ENCODE measurements around the gene SKIC2.
"Not testable (repeated sequence)": the region's sequence is repeated elsewhere in the genome, so short reads cannot be mapped to it uniquely, and the experiment has no call there.

SKIC2 gene

DNA sequence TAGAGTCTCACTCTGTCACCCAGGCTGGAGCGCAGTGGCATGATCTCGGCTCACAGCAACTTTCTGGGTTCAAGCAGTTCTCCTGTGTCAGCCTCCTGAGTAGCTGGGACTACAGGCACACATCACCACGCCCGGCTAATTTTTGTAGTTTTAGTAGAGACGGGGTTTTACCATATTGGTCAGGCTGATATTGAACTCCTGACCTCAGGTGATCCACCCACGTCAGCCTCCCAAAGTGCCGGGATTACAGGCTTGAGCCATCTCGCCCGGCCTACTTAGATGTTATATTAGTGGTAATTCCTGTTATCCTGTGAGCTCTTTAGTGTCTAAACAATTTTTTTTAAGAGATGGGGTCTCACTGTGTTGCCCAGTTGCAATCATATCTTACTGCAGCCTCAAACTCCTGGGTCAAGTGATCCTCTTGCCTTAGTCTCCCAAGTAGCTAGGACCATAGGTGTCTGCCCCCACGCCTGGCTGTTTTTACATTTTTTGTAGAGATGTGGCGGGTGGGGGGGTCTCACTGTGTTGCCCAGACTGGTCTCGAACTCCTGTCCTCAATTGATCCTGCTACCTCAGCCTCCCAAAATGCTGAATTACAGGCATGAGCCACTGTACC, 18.9 kb downstream of the SKIC2 start:
- DNase-seq: no peak
- no peaks in the 10 kb centered on the region for H3K27me3 ChIP-seq (replicated peaks; ENCODE audit: control insufficient read depth, insufficient read depth, low read length, poor library complexity, severe bottlenecking)
- H3K4me3 ChIP-seq (ENCODE audit: insufficient read depth, low read depth, low read length, poor library complexity, severe bottlenecking): no peak overlapping the region
- peaks cover 7% of the 10 kb centered on the region for H3K36me3 ChIP-seq (ENCODE audit: control insufficient read depth, insufficient read depth, low read length)
- H3K4me1 ChIP-seq (ENCODE audit: control insufficient read depth, insufficient read depth, low read length, poor library complexity, severe bottlenecking): peaks cover 7% of the 10 kb centered on the region
- H3K27ac ChIP-seq (ENCODE audit: insufficient read depth, low read length, poor library complexity, severe bottlenecking): no peak overlapping the region
- H3K9me3 ChIP-seq (ENCODE audit: control insufficient read depth, low read length): no peaks in the 10 kb centered on the region

DNA sequence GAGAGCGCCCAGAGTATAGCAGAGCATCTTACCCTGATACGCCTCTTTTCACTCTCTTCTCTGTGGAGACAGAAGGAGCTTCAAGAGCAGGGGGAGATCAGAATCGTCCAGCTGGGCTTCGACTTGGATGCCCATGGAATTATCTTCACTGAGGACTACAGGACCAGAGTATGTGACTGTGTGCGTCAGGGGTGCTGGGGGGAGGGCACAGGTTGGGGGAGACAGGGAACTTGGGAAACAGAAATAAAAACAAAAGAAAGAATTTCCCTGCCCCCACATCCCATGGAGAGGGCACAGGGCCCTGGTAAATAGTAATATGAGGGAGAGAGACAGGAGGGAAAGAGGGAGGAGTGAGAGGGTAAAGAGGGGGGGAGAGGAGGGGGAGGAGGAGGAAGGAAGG, 19.9 kb downstream of the SKIC2 start:
- peaks cover 7% of the 10 kb centered on the region for H3K36me3 ChIP-seq (ENCODE audit: control insufficient read depth, insufficient read depth, low read length)
- no peak overlapping the region for H3K27ac ChIP-seq (ENCODE audit: insufficient read depth, low read length, poor library complexity, severe bottlenecking)
- H3K27me3 ChIP-seq (replicated peaks; ENCODE audit: control insufficient read depth, insufficient read depth, low read length, poor library complexity, severe bottlenecking): no peaks in the 10 kb centered on the region
- no peak overlapping the region for H3K4me3 ChIP-seq (ENCODE audit: insufficient read depth, low read depth, low read length, poor library complexity, severe bottlenecking)
- peaks cover 5% of the 10 kb centered on the region for H3K4me1 ChIP-seq (ENCODE audit: control insufficient read depth, insufficient read depth, low read length, poor library complexity, severe bottlenecking)
- no peaks in the 10 kb centered on the region for H3K9me3 ChIP-seq (ENCODE audit: control insufficient read depth, low read length)
- no peak for DNase-seq

DNA sequence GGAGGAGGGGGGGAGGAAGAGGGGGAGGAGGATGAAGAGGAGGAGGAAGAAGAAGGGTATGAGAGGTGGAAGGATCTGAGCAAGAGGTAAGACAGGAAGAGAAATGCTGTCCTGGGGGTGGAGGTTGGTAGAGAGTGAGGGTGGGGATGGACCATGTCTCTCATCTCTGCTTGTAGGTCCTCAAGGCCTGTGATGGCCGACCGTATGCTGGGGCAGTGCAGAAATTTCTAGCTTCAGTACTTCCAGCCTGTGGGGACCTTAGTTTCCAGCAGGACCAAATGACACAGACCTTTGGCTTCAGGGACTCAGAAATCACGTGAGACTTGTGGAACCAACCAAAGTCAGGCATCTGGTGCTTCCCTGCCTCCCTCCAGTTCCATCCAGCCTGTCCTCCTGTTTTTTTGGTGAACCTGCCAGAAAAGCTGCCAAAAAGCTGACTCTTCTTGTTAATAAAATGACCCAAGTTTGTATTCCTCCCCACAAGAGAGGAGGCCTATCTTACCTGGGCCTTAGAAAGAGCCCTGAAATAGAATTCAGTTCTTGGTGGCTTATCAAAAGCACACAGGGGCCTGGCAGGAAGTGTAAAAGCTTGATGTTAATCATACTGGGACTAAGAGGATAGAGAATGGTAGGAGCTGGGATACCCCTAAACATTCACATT, 20.4 kb downstream of the SKIC2 start:
- H3K27ac ChIP-seq (ENCODE audit: insufficient read depth, low read length, poor library complexity, severe bottlenecking): no peak overlapping the region
- H3K4me3 ChIP-seq (ENCODE audit: insufficient read depth, low read depth, low read length, poor library complexity, severe bottlenecking): no peak overlapping the region
- peaks cover 5% of the 10 kb centered on the region for H3K4me1 ChIP-seq (ENCODE audit: control insufficient read depth, insufficient read depth, low read length, poor library complexity, severe bottlenecking)
- H3K9me3 ChIP-seq (ENCODE audit: control insufficient read depth, low read length): no peaks in the 10 kb centered on the region
- no peaks in the 10 kb centered on the region for H3K27me3 ChIP-seq (replicated peaks; ENCODE audit: control insufficient read depth, insufficient read depth, low read length, poor library complexity, severe bottlenecking)
- no peak for DNase-seq
- peaks cover 7% of the 10 kb centered on the region for H3K36me3 ChIP-seq (ENCODE audit: control insufficient read depth, insufficient read depth, low read length)

DNA sequence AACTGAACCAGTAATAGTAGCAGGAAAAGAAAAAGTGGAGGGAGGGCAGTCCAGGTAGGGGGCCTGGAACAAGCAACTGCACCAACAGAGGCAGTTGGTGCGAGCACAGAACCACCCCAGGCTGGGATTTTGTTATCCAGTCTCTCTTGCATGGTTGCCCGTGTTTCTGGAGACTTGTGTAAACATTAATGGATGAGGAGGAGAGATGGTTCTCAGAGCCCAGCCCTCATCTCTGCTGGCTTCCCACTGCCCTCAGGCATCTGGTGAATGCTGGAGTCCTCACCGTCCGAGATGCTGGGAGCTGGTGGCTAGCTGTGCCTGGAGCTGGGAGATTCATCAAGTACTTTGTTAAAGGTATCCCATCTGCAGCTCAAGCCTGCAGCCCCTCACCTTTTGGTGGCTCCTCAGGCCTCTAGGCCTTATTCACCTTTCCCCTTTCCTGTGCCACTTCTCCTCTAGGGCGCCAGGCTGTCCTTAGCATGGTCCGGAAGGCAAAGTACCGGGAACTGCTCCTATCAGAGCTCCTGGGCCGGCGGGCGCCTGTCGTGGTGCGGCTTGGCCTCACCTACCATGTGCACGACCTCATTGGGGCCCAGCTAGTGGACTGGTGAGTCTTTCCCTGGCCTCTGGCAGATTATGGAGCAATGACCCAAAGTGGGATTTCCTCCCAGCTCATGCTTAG, 21.4 kb downstream of the SKIC2 start:
- not testable (repeated sequence) for H3K27ac ChIP-seq (ENCODE audit: insufficient read depth, low read length, poor library complexity, severe bottlenecking); H3K9me3 ChIP-seq (ENCODE audit: control insufficient read depth, low read length); H3K27me3 ChIP-seq (replicated peaks; ENCODE audit: control insufficient read depth, insufficient read depth, low read length, poor library complexity, severe bottlenecking); H3K36me3 ChIP-seq (ENCODE audit: control insufficient read depth, insufficient read depth, low read length); H3K4me3 ChIP-seq (ENCODE audit: insufficient read depth, low read depth, low read length, poor library complexity, severe bottlenecking); DNase-seq; H3K4me1 ChIP-seq (ENCODE audit: control insufficient read depth, insufficient read depth, low read length, poor library complexity, severe bottlenecking)

DNA sequence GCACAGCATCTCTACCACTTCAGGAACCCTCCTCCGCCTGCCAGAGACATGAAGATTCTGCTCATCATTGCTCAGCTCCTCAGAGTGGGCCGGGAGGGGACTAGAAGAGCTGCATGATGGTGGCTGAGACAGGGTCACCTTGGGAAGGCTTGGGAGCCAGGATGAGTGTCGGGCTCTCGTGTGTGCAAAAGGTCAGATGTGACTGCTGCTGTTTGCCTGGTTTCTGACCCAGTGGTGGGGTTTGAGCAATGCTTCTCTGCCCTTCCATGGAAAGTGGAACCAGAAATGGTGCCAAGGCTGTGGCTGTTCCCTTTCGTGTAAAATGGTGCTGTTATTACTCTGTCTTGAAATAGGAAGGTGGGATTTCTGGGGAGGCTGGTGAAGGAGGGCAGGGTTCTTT, 22.0 kb downstream of the SKIC2 start:
- H3K9me3 ChIP-seq (ENCODE audit: control insufficient read depth, low read length); H3K27me3 ChIP-seq (replicated peaks; ENCODE audit: control insufficient read depth, insufficient read depth, low read length, poor library complexity, severe bottlenecking); DNase-seq; H3K4me3 ChIP-seq (ENCODE audit: insufficient read depth, low read depth, low read length, poor library complexity, severe bottlenecking); H3K36me3 ChIP-seq (ENCODE audit: control insufficient read depth, insufficient read depth, low read length); H3K4me1 ChIP-seq (ENCODE audit: control insufficient read depth, insufficient read depth, low read length, poor library complexity, severe bottlenecking); H3K27ac ChIP-seq (ENCODE audit: insufficient read depth, low read length, poor library complexity, severe bottlenecking): not testable (repeated sequence)

DNA sequence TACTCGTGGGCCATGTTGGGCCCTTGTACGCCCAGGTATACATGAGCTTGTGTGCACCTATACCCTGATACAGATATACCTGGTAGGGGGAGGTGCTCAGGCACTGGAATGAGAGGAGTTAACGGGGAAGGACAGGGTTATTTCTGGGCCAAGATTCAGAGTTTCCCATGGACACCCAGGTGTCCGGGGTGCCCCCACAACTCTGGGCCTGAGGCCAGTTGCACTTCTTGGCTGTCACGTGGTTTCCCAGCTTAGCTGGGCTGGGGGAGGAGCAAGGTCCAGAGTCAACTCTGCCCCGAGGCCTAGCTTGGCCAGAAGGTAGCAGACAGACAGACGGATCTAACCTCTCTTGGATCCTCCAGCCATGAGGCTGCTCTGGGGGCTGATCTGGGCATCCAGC, 22.8 kb downstream of the SKIC2 start, which contains the start of gene C4A:
TSS of gene C4A (plus strand) at position 314 of the 400 bp plus-strand sequence. CDS start at position 365, 51 bp downstream.
- not testable (repeated sequence) for H3K27ac ChIP-seq (ENCODE audit: insufficient read depth, low read length, poor library complexity, severe bottlenecking); H3K27me3 ChIP-seq (replicated peaks; ENCODE audit: control insufficient read depth, insufficient read depth, low read length, poor library complexity, severe bottlenecking); H3K4me3 ChIP-seq (ENCODE audit: insufficient read depth, low read depth, low read length, poor library complexity, severe bottlenecking); H3K36me3 ChIP-seq (ENCODE audit: control insufficient read depth, insufficient read depth, low read length); H3K4me1 ChIP-seq (ENCODE audit: control insufficient read depth, insufficient read depth, low read length, poor library complexity, severe bottlenecking); H3K9me3 ChIP-seq (ENCODE audit: control insufficient read depth, low read length); DNase-seq

DNA sequence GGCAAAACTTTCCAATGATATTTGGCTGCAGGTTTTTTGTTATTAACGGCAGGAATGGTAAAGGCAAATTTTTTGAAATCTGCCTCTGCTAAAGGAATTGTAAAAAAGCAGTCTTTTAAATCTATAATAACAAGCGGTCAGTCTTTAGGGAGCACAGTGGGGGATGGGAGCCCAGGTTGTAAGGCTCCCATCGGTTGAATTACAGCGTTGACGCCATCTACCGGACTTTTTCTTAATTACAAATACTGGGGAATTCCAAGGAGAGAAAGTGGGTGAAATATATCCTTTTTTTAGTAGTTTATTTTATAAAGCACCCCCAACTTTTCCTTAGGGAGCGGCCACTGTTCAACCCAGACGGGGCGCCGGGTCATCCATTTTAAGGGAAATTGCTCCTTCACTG, 30.4 kb downstream of the SKIC2 start:
- not testable (repeated sequence) for H3K9me3 ChIP-seq (ENCODE audit: control insufficient read depth, low read length); H3K27me3 ChIP-seq (replicated peaks; ENCODE audit: control insufficient read depth, insufficient read depth, low read length, poor library complexity, severe bottlenecking); H3K36me3 ChIP-seq (ENCODE audit: control insufficient read depth, insufficient read depth, low read length); H3K4me3 ChIP-seq (ENCODE audit: insufficient read depth, low read depth, low read length, poor library complexity, severe bottlenecking); DNase-seq; H3K4me1 ChIP-seq (ENCODE audit: control insufficient read depth, insufficient read depth, low read length, poor library complexity, severe bottlenecking); H3K27ac ChIP-seq (ENCODE audit: insufficient read depth, low read length, poor library complexity, severe bottlenecking)

DNA sequence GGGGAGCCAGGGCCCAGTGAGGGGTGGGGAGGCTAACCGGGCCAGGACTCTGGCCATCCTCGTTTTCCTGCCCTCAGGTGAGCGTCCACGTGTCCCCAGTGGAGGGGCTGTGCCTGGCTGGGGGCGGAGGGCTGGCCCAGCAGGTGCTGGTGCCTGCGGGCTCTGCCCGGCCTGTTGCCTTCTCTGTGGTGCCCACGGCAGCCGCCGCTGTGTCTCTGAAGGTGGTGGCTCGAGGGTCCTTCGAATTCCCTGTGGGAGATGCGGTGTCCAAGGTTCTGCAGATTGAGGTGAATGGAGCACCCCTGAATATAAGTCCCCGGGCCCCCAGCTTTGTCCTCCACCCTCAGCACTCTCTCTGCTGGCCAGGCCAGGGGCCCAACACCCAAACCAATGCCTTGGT, 35.4 kb downstream of the SKIC2 start:
- not testable (repeated sequence) for H3K27me3 ChIP-seq (replicated peaks; ENCODE audit: control insufficient read depth, insufficient read depth, low read length, poor library complexity, severe bottlenecking); H3K4me1 ChIP-seq (ENCODE audit: control insufficient read depth, insufficient read depth, low read length, poor library complexity, severe bottlenecking); DNase-seq; H3K9me3 ChIP-seq (ENCODE audit: control insufficient read depth, low read length); H3K4me3 ChIP-seq (ENCODE audit: insufficient read depth, low read depth, low read length, poor library complexity, severe bottlenecking); H3K36me3 ChIP-seq (ENCODE audit: control insufficient read depth, insufficient read depth, low read length); H3K27ac ChIP-seq (ENCODE audit: insufficient read depth, low read length, poor library complexity, severe bottlenecking)

DNA sequence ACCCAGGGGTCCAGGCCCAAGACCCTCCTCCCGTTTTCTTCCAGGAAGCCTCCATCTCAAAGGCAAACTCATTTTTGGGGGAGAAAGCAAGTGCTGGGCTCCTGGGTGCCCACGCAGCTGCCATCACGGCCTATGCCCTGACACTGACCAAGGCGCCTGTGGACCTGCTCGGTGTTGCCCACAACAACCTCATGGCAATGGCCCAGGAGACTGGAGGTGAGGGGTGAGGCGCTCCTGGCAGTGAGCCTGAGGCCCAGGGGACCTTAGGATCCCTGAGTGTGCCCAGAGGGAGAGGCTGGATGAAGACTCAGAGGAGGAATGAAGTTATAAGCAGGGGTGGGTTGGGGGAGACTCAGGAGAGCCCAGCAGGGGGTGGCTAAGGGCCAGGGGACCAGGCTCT, 37.4 kb downstream of the SKIC2 start:
- not testable (repeated sequence) for H3K4me3 ChIP-seq (ENCODE audit: insufficient read depth, low read depth, low read length, poor library complexity, severe bottlenecking); H3K36me3 ChIP-seq (ENCODE audit: control insufficient read depth, insufficient read depth, low read length); H3K9me3 ChIP-seq (ENCODE audit: control insufficient read depth, low read length); H3K27me3 ChIP-seq (replicated peaks; ENCODE audit: control insufficient read depth, insufficient read depth, low read length, poor library complexity, severe bottlenecking); DNase-seq; H3K4me1 ChIP-seq (ENCODE audit: control insufficient read depth, insufficient read depth, low read length, poor library complexity, severe bottlenecking); H3K27ac ChIP-seq (ENCODE audit: insufficient read depth, low read length, poor library complexity, severe bottlenecking)

DNA sequence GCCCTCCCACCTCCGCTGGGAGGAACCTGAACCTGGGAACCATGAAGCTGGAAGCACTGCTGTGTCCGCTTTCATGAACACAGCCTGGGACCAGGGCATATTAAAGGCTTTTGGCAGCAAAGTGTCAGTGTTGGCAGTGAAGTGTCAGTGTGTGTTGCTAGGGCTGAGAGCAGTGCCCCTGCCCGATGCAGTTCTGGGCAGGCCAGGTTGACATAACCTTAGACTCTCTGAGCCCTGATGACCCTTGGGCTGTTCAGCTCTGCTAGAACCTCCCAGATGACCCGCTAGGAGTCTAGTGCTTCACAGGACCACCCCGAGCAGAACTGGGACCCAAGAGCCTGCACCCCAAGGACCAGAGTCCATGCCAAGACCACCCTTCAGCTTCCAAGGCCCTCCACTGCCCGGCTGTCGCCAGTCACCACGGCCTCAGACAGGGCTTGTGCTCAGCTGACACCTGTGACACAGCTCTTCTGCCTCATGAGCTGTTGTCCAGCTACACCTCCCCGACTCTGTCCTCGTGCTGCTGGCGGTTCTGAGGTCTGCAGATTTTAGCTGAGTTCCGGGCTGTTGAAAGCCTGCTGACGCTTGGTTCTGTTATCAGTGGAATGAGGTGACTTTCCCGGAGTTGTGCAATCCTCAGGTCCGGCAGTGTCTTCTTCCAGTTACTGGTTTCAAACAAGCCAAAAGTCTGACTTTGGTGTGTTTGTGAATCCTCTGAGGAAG, 43.7 kb downstream of the SKIC2 start:
- not testable (repeated sequence) for H3K4me3 ChIP-seq (ENCODE audit: insufficient read depth, low read depth, low read length, poor library complexity, severe bottlenecking); H3K9me3 ChIP-seq (ENCODE audit: control insufficient read depth, low read length); H3K27ac ChIP-seq (ENCODE audit: insufficient read depth, low read length, poor library complexity, severe bottlenecking); H3K4me1 ChIP-seq (ENCODE audit: control insufficient read depth, insufficient read depth, low read length, poor library complexity, severe bottlenecking); H3K36me3 ChIP-seq (ENCODE audit: control insufficient read depth, insufficient read depth, low read length); H3K27me3 ChIP-seq (replicated peaks; ENCODE audit: control insufficient read depth, insufficient read depth, low read length, poor library complexity, severe bottlenecking); DNase-seq

All from effector memory CD4-positive, alpha-beta T cell (primary cell).